ENCODE data around the gene PTPA.

- TF ChIP-seq EZH2 (IDR thresholded peaks at IDR 0.05; ENCODE audit: low read depth): no peak
- TF ChIP-seq, protein P1, sequence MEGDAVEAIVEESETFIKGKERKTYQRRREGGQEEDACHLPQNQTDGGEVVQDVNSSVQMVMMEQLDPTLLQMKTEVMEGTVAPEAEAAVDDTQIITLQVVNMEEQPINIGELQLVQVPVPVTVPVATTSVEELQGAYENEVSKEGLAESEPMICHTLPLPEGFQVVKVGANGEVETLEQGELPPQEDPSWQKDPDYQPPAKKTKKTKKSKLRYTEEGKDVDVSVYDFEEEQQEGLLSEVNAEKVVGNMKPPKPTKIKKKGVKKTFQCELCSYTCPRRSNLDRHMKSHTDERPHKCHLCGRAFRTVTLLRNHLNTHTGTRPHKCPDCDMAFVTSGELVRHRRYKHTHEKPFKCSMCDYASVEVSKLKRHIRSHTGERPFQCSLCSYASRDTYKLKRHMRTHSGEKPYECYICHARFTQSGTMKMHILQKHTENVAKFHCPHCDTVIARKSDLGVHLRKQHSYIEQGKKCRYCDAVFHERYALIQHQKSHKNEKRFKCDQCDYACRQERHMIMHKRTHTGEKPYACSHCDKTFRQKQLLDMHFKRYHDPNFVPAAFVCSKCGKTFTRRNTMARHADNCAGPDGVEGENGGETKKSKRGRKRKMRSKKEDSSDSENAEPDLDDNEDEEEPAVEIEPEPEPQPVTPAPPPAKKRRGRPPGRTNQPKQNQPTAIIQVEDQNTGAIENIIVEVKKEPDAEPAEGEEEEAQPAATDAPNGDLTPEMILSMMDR (conservative IDR thresholded peaks at IDR 0.05): no peak
Observed at GRCh38 chr9:129172816-129173215, 61.6 kb downstream of the PTPA start.

Measured in PC-9 (cell line).